IMR-90 (cell line): Measurements from ENCODE around the gene PIK3C2A. TPM values are rescaled to one million over a fixed set of nuclear protein-coding genes. Genes with fewer than 3 reads are reported as not detected.

Experiments used
- ATAC-seq: fragments of 200-7000 bp; cut with Tn5 transposase; 2 replicates; pipeline ENCODE4 v1.9.1; 2020; ENCODE audit warnings: low read depth, mild to moderate bottlenecking, moderate library complexity
- BruUV-seq: library from RNA; stranded (reverse); fragments of 400-500 nt; replicated peaks from 2 replicates; lab custom pipeline; 2021; lab: Mats Ljungman, UMichigan
- CTCF ChIA-PET: fragments of 300-600 bp; formaldehyde crosslinking; extraction: SDS; loops from one replicate; lab custom pipeline; 2021; ENCODE audit warnings: antibody characterized with exemption; lab: Yijun Ruan, JAX
- POLR2A ChIA-PET: fragments of 300-600 bp; sonication (Branson Sonifier 250); formaldehyde crosslinking; loops from one replicate; lab custom pipeline; 2022; ENCODE audit warnings: antibody characterized with exemption; ENCODE audit not compliant: unreplicated experiment; lab: Charles Lee
- DNase-seq: peaks from one replicate; pipeline ENCODE4 v3.0.0; 2013
- H2AFZ ChIP-seq: replicated peaks from 2 replicates; pipeline ENCODE3; 2013; ENCODE audit warnings: low read length, mild to moderate bottlenecking; ENCODE audit not compliant: poor library complexity
- H2AK5ac ChIP-seq: 2 replicates; pipeline ENCODE4 v1.6.1; 2013; ENCODE audit warnings: low read depth, low read length, inconsistent platforms
- H2AK9ac ChIP-seq: replicated peaks from 2 replicates; pipeline ENCODE3; 2013; ENCODE audit warnings: mild to moderate bottlenecking, low read depth, low read length, moderate library complexity; ENCODE audit not compliant: poor library complexity
- H2BK120ac ChIP-seq: 2 replicates; pipeline ENCODE4 v1.6.1; 2013; ENCODE audit warnings: low read depth, low read length, inconsistent platforms
- H2BK15ac ChIP-seq: 3 replicates; pipeline ENCODE4 v1.6.1; 2013; ENCODE audit warnings: low read depth, low read length, inconsistent platforms
- H2BK20ac ChIP-seq: 2 replicates; pipeline ENCODE4 v1.6.1; 2013; ENCODE audit warnings: low read depth, mild to moderate bottlenecking, inconsistent platforms, low read length, moderate library complexity
- H2BK5ac ChIP-seq: 2 replicates; pipeline ENCODE4 v1.6.1; 2013; ENCODE audit warnings: mild to moderate bottlenecking, low read depth, low read length, inconsistent platforms; ENCODE audit not compliant: poor library complexity, severe bottlenecking
- H3K14ac ChIP-seq: replicated peaks from 2 replicates; pipeline ENCODE4 v1.6.1; 2013; ENCODE audit warnings: low read depth, low read length, inconsistent platforms
- H3K18ac ChIP-seq: 2 replicates; pipeline ENCODE4 v1.6.1; 2013; ENCODE audit warnings: low read depth, low read length, control low read depth
- H3K23ac ChIP-seq: 2 replicates; pipeline ENCODE4 v1.6.1; 2013; ENCODE audit warnings: low read depth, low read length, inconsistent platforms
- H3K27ac ChIP-seq: 2 replicates; pipeline ENCODE4 v1.5.1; 2013; ENCODE audit warnings: mild to moderate bottlenecking, control low read depth, low read length; ENCODE audit not compliant: insufficient read depth
- H3K27me3 ChIP-seq: 2 replicates; pipeline ENCODE4 v1.6.1; 2013; ENCODE audit warnings: low read length; ENCODE audit not compliant: control insufficient read depth, insufficient read depth
- H3K36me3 ChIP-seq: 2 replicates; pipeline ENCODE4 v1.6.1; 2013; ENCODE audit warnings: low read length, mixed read lengths; ENCODE audit not compliant: control insufficient read depth, insufficient read depth
- H3K4ac ChIP-seq: 2 replicates; pipeline ENCODE4 v1.6.1; 2013; ENCODE audit warnings: low read depth, low read length, inconsistent platforms
- H3K4me1 ChIP-seq: 2 replicates; pipeline ENCODE4 v1.6.1; 2013; ENCODE audit warnings: low read length, mixed read lengths; ENCODE audit not compliant: control insufficient read depth, insufficient read depth
- H3K4me2 ChIP-seq: 2 replicates; pipeline ENCODE4 v1.6.1; 2013; ENCODE audit warnings: low read depth, mild to moderate bottlenecking, control low read depth, low read length, moderate library complexity
- H3K4me3 ChIP-seq: 2 replicates; pipeline ENCODE4 v1.5.1; 2013; ENCODE audit warnings: low read depth, mild to moderate bottlenecking, control low read depth, low read length, moderate library complexity; ENCODE audit not compliant: insufficient read depth
- H3K56ac ChIP-seq: 2 replicates; pipeline ENCODE4 v1.6.1; 2013; ENCODE audit warnings: low read length, inconsistent platforms; ENCODE audit not compliant: insufficient read depth; ENCODE audit errors: extremely low read depth
- H3K79me1 ChIP-seq, 2 experiments: 2 replicates each; pipeline ENCODE4 v1.6.1; 2013; ENCODE audit warnings: low read length in 2 of 2, inconsistent platforms in 1 of 2, low read depth in 1 of 2
- H3K9ac ChIP-seq: 2 replicates; pipeline ENCODE4 v1.6.1; 2013; ENCODE audit warnings: low read depth, low read length, control low read depth
- H3K9me1 ChIP-seq: 2 replicates; pipeline ENCODE4 v1.6.1; 2013; ENCODE audit warnings: low read length, inconsistent platforms; ENCODE audit not compliant: insufficient read depth
- H3K9me3 ChIP-seq: 2 replicates; pipeline ENCODE4 v1.6.1; 2013; ENCODE audit warnings: low read length; ENCODE audit not compliant: control insufficient read depth, insufficient read depth
- H4K20me1 ChIP-seq: 2 replicates; pipeline ENCODE4 v1.6.1; 2013; ENCODE audit warnings: low read length, inconsistent platforms; ENCODE audit not compliant: insufficient read depth
- H4K5ac ChIP-seq: 2 replicates; pipeline ENCODE4 v1.6.1; 2013; ENCODE audit warnings: mild to moderate bottlenecking, low read depth, low read length, control low read depth
- H4K8ac ChIP-seq, 2 experiments: 2 replicates each; pipeline ENCODE4 v1.6.1; 2013; ENCODE audit warnings: low read depth in 2 of 2, low read length in 2 of 2, control low read depth in 1 of 2, inconsistent platforms in 1 of 2
- H4K91ac ChIP-seq: 2 replicates; pipeline ENCODE4 v1.6.1; 2013; ENCODE audit warnings: low read depth, low read length, inconsistent platforms; ENCODE audit not compliant: insufficient read depth
- BHLHE40 ChIP-seq: fragments of 150-350 bp; IDR thresholded peaks from 2 replicates; pipeline ENCODE4 v1.6.1; 2016; ENCODE audit warnings: mild to moderate bottlenecking, low read depth, low read length
- CHD1 ChIP-seq: IDR thresholded peaks from 2 replicates; pipeline ENCODE4 v1.6.1; 2012; ENCODE audit warnings: low read depth, low read length, improper control_type of control experiment
- ELK1 ChIP-seq: fragments of 150-350 bp; IDR thresholded peaks from 2 replicates; pipeline ENCODE4 v1.6.1; 2016; ENCODE audit warnings: low read depth, mild to moderate bottlenecking, low read length, moderate library complexity, borderline replicate concordance
- FOS ChIP-seq: fragments of 150-350 bp; IDR thresholded peaks from 2 replicates; pipeline ENCODE4 v1.6.1; 2016; ENCODE audit warnings: low read depth, low read length
- MAZ ChIP-seq: IDR thresholded peaks from 2 replicates; pipeline ENCODE4 v1.6.1; 2012; ENCODE audit warnings: low read depth, mild to moderate bottlenecking, low read length, improper control_type of control experiment, moderate library complexity, borderline replicate concordance
- NFE2L2 ChIP-seq: fragments of 150-350 bp; IDR thresholded peaks from 2 replicates; pipeline ENCODE4 v1.6.1; 2016; ENCODE audit warnings: low read depth, mild to moderate bottlenecking, low read length
- RAD21 ChIP-seq: IDR thresholded peaks from 2 replicates; pipeline ENCODE4 v1.6.1; 2012; ENCODE audit warnings: low read length, improper control_type of control experiment
- RFX5 ChIP-seq: IDR thresholded peaks from 2 replicates; pipeline ENCODE4 v1.8.0; 2012; ENCODE audit warnings: low read depth, mild to moderate bottlenecking, low read length, moderate library complexity
- WGBS, 2 experiments: methylation state at CpG; one replicate each; pipeline versions ENCODE4 v1.1.5 to v1.1.7; 2013; ENCODE audit warnings: missing lambda C conversion rate in 2 of 2; ENCODE audit not compliant: insufficient read length in 1 of 2; ENCODE audit errors: extremely low coverage in 2 of 2; 5-methylcytosine and 5-hydroxymethylcytosine counted together
- dilution Hi-C: fragments of 300-500 bp; cut with HindIII; formaldehyde crosslinking; loops from one replicate; pipeline ENCODE4 v1.14.3; 2018; ENCODE audit warnings: low sequenced_read_pairs; ENCODE audit not compliant: unreplicated experiment
- in situ Hi-C: fragments of 300-500 bp; cut with MboI; formaldehyde crosslinking; loops from 3 replicates; pipeline ENCODE4 v1.14.3; 2019; ENCODE audit warnings: low sequenced_read_pairs, inconsistent platforms, mixed read lengths
- intact Hi-C: fragments of 100-400 bp; cut with micrococcal nuclease; formaldehyde crosslinking; loops from 2 replicates; pipeline ENCODE4 v1.10.0; 2022
- polyA plus RNA-seq, 3 experiments: library from polyadenylated mRNA; depleted of rRNA; stranded (reverse); fragments of >200 nt; gene quantifications; 2 replicates each; pipeline ENCODE4 v1.2.3, GENCODE V29; 2012; ENCODE audit warnings: low replicate concordance in 1 of 3
- total RNA-seq: library from RNA; depleted of rRNA; stranded (reverse); fragments of >200 nt; gene quantifications from 2 replicates; pipeline ENCODE4 v1.2.3, GENCODE V29; 2012

The PIK3C2A gene
- total and polyA plus RNA-seq, 2 of the 4 experiments (the other 2 are of a cell fraction), result 14.6 to 36.6 TPM

- intact Hi-C loops, result no loop called here
- peaks cover 13% of the 10 kb centered on the region; the same call in 1 of the 2 replicates for H4K20me1 ChIP-seq
- no TSS peak for BruUV-seq
Measured at GRCh38 chr11:17162376-17162775, 45.4 kb downstream of the PIK3C2A start.

More at GRCh38 chr11:17162376-17162775, 45.4 kb downstream of the PIK3C2A start:
- Histone ChIP-seq H3K4me2 (no peak overlapping the region), H2BK120ac (no peak overlapping the region), H3K9me1 (peaks cover 13% of the 10 kb centered on the region), H2BK5ac (no peak overlapping the region), H4K5ac (no peak overlapping the region), H3K4ac (no peak overlapping the region), H2BK20ac (no peak overlapping the region), H2AFZ (no peak overlapping the region), H3K23ac (no peak overlapping the region), H3K14ac (no peak overlapping the region), H3K9me3 (no peaks in the 10 kb centered on the region), H3K36me3 (no peaks in the 10 kb centered on the region), H3K56ac (no peak overlapping the region), H4K91ac (no peak overlapping the region), H2AK5ac (no peak overlapping the region), H3K27me3 (no peaks in the 10 kb centered on the region), H2AK9ac (no peak overlapping the region), H3K4me3 (no peak overlapping the region), H3K27ac (no peak overlapping the region), H3K79me1 (peaks cover 17 to 60% of the 10 kb centered on the region in 2 experiments), H4K8ac (no peak overlapping the region), H3K4me1 (peaks cover 2% of the 10 kb centered on the region; the same call in 1 of the 2 replicates), H3K9ac (no peak overlapping the region), H2BK15ac (no peak overlapping the region), H3K18ac (no peak overlapping the region)
- ATAC-seq (no peak), DNase-seq (no peak)
- in situ Hi-C loops (no loop called here), dilution Hi-C loops (no loop called here)
- ChIA-PET POLR2A (no interaction called here), CTCF (no interaction called here)
- TF ChIP-seq ELK1, result no peak
- TF ChIP-seq RFX5, result no peak
- TF ChIP-seq BHLHE40, result no peak
- TF ChIP-seq RAD21, result no peak
- no peak for TF ChIP-seq FOS
- no peak for TF ChIP-seq NFE2L2
- no peak for TF ChIP-seq MAZ
- TF ChIP-seq CHD1, result no peak
- WGBS, 2 experiments, result no CpG with 5 or more reads among the region's 2 CpGs
